ENCODE results near the gene MFAP3L. TPM values are rescaled to one million over a fixed set of nuclear protein-coding genes. Genes with fewer than 3 reads are reported as not detected.

The MFAP3L gene
- total and polyA plus RNA-seq, 4 donors: 0.87 to 5.3 (median 2.4) TPM

- no peak for ATAC-seq (ENCODE audit: insufficient read depth, low FRiP score)
These were observed 39.8 kb downstream of the MFAP3L start for GRCh38 chr4:169986369-169986768.

GRCh38 chr4:169985881-169986280 is 40.3 kb downstream of the MFAP3L start:
- no peak for TF ChIP-seq CTCF (IDR thresholded peaks at IDR 0.05; ENCODE audit: control extremely low read depth, extremely low read depth)
- Histone ChIP-seq H3K9ac (ENCODE audit: insufficient read depth in 1 of 2, low read length in 2 of 2) (no peak overlapping the region), H3K36me3 (ENCODE audit: control insufficient read depth in 4 of 4, insufficient read depth in 4 of 4, low read length in 4 of 4) (no peaks in the 10 kb centered on the region), H3K9me3 (ENCODE audit: control insufficient read depth in 4 of 4, insufficient read depth in 3 of 4, low read length in 3 of 4) (no peaks in the 10 kb centered on the region), H3K27ac (ENCODE audit: low read depth in 1 of 2, low read length in 1 of 2) (no peak overlapping the region), H3K27me3 (ENCODE audit: control insufficient read depth in 3 of 3, insufficient read depth in 3 of 3, low read length in 2 of 3) (no peaks in the 10 kb centered on the region), H3K4me3 (no peak overlapping the region), H3K4me1 (ENCODE audit: control insufficient read depth in 5 of 5, insufficient read depth in 5 of 5, low read length in 5 of 5) (no peaks in the 10 kb centered on the region)
- DNase-seq (no peak), ATAC-seq (ENCODE audit: insufficient read depth, low FRiP score) (no peak)
- 86 to 91% methylated on average over 2 of the region's 2 CpGs for WGBS, 2 donors

More at GRCh38 chr4:169986369-169986768, 39.8 kb downstream of the MFAP3L start:
- Histone ChIP-seq H3K4me1 (ENCODE audit: control insufficient read depth in 5 of 5, insufficient read depth in 5 of 5, low read length in 5 of 5) (no peaks in the 10 kb centered on the region), H3K27ac (ENCODE audit: low read depth in 1 of 2, low read length in 1 of 2) (no peak overlapping the region), H3K36me3 (ENCODE audit: control insufficient read depth in 4 of 4, insufficient read depth in 4 of 4, low read length in 4 of 4) (no peaks in the 10 kb centered on the region), H3K9me3 (ENCODE audit: control insufficient read depth in 4 of 4, insufficient read depth in 3 of 4, low read length in 3 of 4) (no peaks in the 10 kb centered on the region), H3K9ac (ENCODE audit: insufficient read depth in 1 of 2, low read length in 2 of 2) (no peak overlapping the region), H3K27me3 (ENCODE audit: control insufficient read depth in 3 of 3, insufficient read depth in 3 of 3, low read length in 2 of 3) (no peaks in the 10 kb centered on the region), H3K4me3 (no peak overlapping the region)
- WGBS, 2 donors: 93 to 96% methylated on average over 2 of the region's 2 CpGs
- no peak for DNase-seq
- no peak for TF ChIP-seq CTCF (IDR thresholded peaks at IDR 0.05; ENCODE audit: control extremely low read depth, extremely low read depth)

- WGBS, 2 donors: 75 to 88% methylated on average over 4 of the region's 4 CpGs
- Histone ChIP-seq H3K4me1 (ENCODE audit: control insufficient read depth in 5 of 5, insufficient read depth in 5 of 5, low read length in 5 of 5) (no peaks in the 10 kb centered on the region), H3K27me3 (ENCODE audit: control insufficient read depth in 3 of 3, insufficient read depth in 3 of 3, low read length in 2 of 3) (no peaks in the 10 kb centered on the region), H3K36me3 (ENCODE audit: control insufficient read depth in 4 of 4, insufficient read depth in 4 of 4, low read length in 4 of 4) (no peaks in the 10 kb centered on the region), H3K27ac (ENCODE audit: low read depth in 1 of 2, low read length in 1 of 2) (no peak overlapping the region), H3K9me3 (ENCODE audit: control insufficient read depth in 4 of 4, insufficient read depth in 3 of 4, low read length in 3 of 4) (no peaks in the 10 kb centered on the region), H3K4me3 (no peak overlapping the region), H3K9ac (ENCODE audit: insufficient read depth in 1 of 2, low read length in 2 of 2) (no peak overlapping the region)
- TF ChIP-seq CTCF (IDR thresholded peaks at IDR 0.05; ENCODE audit: control extremely low read depth, extremely low read depth): no peak
- DNase-seq (no peak), ATAC-seq (ENCODE audit: insufficient read depth, low FRiP score) (no peak)
These were observed 41.5 kb downstream of the MFAP3L start for GRCh38 chr4:169984745-169985144.

- Histone ChIP-seq H3K36me3 (ENCODE audit: control insufficient read depth in 4 of 4, insufficient read depth in 4 of 4, low read length in 4 of 4) (no peaks in the 10 kb centered on the region), H3K27me3 (ENCODE audit: control insufficient read depth in 3 of 3, insufficient read depth in 3 of 3, low read length in 2 of 3) (no peaks in the 10 kb centered on the region), H3K4me3 (no peak overlapping the region), H3K9ac (ENCODE audit: insufficient read depth in 1 of 2, low read length in 2 of 2) (no peak overlapping the region), H3K27ac (ENCODE audit: low read depth in 1 of 2, low read length in 1 of 2) (no peak overlapping the region), H3K9me3 (ENCODE audit: control insufficient read depth in 4 of 4, insufficient read depth in 3 of 4, low read length in 3 of 4) (no peaks in the 10 kb centered on the region), H3K4me1 (ENCODE audit: control insufficient read depth in 5 of 5, insufficient read depth in 5 of 5, low read length in 5 of 5) (no peaks in the 10 kb centered on the region)
- TF ChIP-seq CTCF (IDR thresholded peaks at IDR 0.05; ENCODE audit: control extremely low read depth, extremely low read depth): no peak
- no peak for ATAC-seq (ENCODE audit: insufficient read depth, low FRiP score)
- DNase-seq: no peak
- 52 to 55% methylated on average over 3 of the region's 3 CpGs for WGBS, 2 donors
These were observed 42.0 kb downstream of the MFAP3L start for GRCh38 chr4:169984173-169984572.

Measured in lung (tissue), 12 donors.